ENCODE results near the gene BMP8B. TPM values are rescaled to one million over a fixed set of nuclear protein-coding genes. Genes with fewer than 3 reads are reported as not detected.
A peak's percentile ranks its signal among the peaks of the same experiment; 100 is the strongest.

The BMP8B gene
- polyA plus RNA-seq, 2 donors, result 0.12 to 0.36 TPM

DNA sequence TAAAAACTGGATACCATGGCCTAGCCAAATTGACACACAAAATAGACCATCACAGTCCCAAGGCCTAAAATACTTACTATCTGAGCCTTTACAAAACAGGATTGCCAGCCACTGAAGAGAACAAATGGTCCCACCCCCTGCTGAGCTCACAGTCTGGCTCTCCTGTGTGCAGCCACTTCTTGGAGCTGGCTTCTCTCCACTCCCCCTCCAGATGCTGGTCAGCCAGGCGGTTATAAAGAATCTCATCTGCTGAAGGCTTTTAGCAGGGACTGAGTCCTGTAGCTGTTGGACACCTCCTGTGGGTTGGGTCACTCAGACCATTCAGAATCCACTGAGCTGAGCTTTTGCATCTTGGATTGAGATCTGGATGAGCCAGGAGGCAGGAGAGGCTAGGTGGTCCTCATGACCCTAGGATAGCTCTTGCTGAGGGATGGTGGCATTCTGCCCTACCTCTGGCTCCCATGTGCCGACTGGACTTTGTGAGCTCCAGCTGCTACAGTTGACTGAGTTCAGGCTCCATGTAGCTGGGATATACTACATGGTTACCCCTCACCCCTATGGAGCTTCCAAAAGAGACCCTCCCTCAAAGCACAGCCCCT, 33.7 kb downstream of the BMP8B start:
- Histone ChIP-seq H3K4me1 (ENCODE audit: control insufficient read depth in 2 of 2, insufficient read depth in 2 of 2, low read length in 1 of 2) (peaks cover 0 to 1% of the 10 kb centered on the region in 2 donors), H3K27me3 (ENCODE audit: control insufficient read depth in 1 of 2, insufficient read depth in 2 of 2, low read length in 2 of 2) (no peaks in the 10 kb centered on the region), H3K4me3 (ENCODE audit: low read depth in 1 of 2, low read length in 2 of 2) (no peak overlapping the region), H3K36me3 (ENCODE audit: control insufficient read depth in 2 of 2, insufficient read depth in 2 of 2, low read length in 1 of 2) (peaks cover 29 to 50% of the 10 kb centered on the region in 2 donors), H3K9me3 (ENCODE audit: control insufficient read depth in 2 of 2, insufficient read depth in 1 of 2, low read depth in 1 of 2, low read length in 1 of 2) (no peaks in the 10 kb centered on the region), H3K27ac (ENCODE audit: low read depth in 2 of 2, low read length in 1 of 2) (no peak overlapping the region)
- WGBS, 2 donors, result 76 to 79% methylated on average over 2 of the region's 2 CpGs

- no peaks in the 10 kb centered on the region for H3K4me1 ChIP-seq (ENCODE audit: control insufficient read depth in 2 of 2, insufficient read depth in 2 of 2, low read length in 1 of 2)
- no peaks in the 10 kb centered on the region for H3K9me3 ChIP-seq (ENCODE audit: control insufficient read depth in 2 of 2, insufficient read depth in 1 of 2, low read depth in 1 of 2, low read length in 1 of 2)
- no peak overlapping the region for H3K4me3 ChIP-seq (ENCODE audit: low read depth in 1 of 2, low read length in 2 of 2)
- peaks cover 34 to 48% of the 10 kb centered on the region in 2 donors for H3K36me3 ChIP-seq (ENCODE audit: control insufficient read depth in 2 of 2, insufficient read depth in 2 of 2, low read length in 1 of 2)
- H3K27me3 ChIP-seq (ENCODE audit: control insufficient read depth in 1 of 2, insufficient read depth in 2 of 2, low read length in 2 of 2), result no peaks in the 10 kb centered on the region
- WGBS, 2 donors, result 62 to 63% methylated on average over 2 of the region's 2 CpGs
- no peak overlapping the region for H3K27ac ChIP-seq (ENCODE audit: low read depth in 2 of 2, low read length in 1 of 2)
These were observed 34.6 kb downstream of the BMP8B start for GRCh38 chr1:39754026-39754570.

DNA sequence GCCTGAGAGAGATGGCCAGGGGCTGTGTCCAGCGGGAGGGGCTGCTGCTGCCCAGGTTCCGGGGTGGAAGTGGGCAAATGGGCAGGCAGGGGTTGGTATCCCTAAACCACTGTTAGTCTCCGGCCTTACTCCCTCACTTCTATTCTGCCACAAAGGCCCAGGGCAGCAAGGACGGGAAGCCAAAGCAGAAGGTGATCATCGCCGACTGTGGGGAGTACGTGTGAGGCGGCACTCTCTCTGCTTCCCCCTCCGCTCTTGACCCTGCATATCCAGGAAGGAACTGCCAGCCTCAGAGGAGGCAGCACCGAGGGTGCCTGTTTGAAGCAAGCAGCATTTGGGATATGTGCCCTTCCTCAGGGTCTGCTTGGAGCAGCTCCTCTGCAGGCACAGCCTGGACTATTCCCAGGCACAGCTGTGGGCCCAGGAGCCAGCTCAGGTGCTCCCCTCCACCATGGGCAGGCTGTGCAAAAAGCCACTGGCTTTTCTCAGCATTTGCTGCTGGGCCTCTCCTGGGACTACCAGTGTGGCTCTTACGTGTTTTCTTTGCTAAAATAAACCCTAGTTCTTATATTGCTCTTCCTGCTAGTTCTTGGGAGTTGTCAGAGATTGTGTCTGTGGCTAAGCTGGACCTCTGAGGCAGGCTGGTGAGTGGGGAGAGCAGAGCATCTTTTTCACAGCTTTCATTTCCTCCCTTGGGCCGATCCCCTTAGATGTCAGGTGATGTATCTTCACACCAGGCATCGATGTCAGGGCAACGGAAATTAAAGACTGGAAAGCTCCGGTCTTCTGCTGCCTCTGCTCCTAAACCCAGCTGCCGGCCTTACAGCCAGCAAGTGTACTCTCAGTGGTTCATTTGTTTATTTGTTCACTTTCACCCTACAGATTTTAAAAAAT, 35.3 kb downstream of the BMP8B start:
- no peaks in the 10 kb centered on the region for H3K9me3 ChIP-seq (ENCODE audit: control insufficient read depth in 2 of 2, insufficient read depth in 1 of 2, low read depth in 1 of 2, low read length in 1 of 2)
- H3K36me3 ChIP-seq (ENCODE audit: control insufficient read depth in 2 of 2, insufficient read depth in 2 of 2, low read length in 1 of 2), result peaks cover 36 to 50% of the 10 kb centered on the region in 2 donors
- WGBS, 2 donors, result 84 to 88% methylated on average over 16 of the region's 16 CpGs
- H3K27ac ChIP-seq (ENCODE audit: low read depth in 2 of 2, low read length in 1 of 2), result peak overlapping the region in 1 of 2 donors; percentile 6
- no peaks in the 10 kb centered on the region for H3K27me3 ChIP-seq (ENCODE audit: control insufficient read depth in 1 of 2, insufficient read depth in 2 of 2, low read length in 2 of 2)
- H3K4me3 ChIP-seq (ENCODE audit: low read depth in 1 of 2, low read length in 2 of 2), result no peak overlapping the region
- H3K4me1 ChIP-seq (ENCODE audit: control insufficient read depth in 2 of 2, insufficient read depth in 2 of 2, low read length in 1 of 2), result no peaks in the 10 kb centered on the region

DNA sequence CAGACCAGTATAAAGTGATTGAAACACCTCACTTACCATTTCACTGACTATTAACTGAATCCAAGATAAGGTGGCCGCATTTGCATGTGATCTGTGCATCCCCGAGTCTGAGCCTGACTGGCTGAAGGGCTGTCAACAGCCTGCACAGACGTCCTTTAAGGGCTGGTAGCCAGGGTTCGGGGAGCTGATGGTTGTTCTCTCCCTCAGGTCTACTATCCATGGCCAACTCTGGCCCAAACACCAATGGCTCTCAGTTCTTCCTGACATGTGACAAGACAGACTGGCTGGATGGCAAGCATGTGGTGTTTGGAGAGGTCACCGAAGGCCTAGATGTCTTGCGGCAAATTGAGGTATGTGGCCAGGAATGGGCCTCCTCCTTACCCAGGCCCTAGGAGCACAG, 36.0 kb downstream of the BMP8B start:
- H3K36me3 ChIP-seq (ENCODE audit: control insufficient read depth in 2 of 2, insufficient read depth in 2 of 2, low read length in 1 of 2), result peaks cover 36 to 49% of the 10 kb centered on the region in 2 donors
- H3K4me1 ChIP-seq (ENCODE audit: control insufficient read depth in 2 of 2, insufficient read depth in 2 of 2, low read length in 1 of 2), result no peaks in the 10 kb centered on the region
- no peaks in the 10 kb centered on the region for H3K27me3 ChIP-seq (ENCODE audit: control insufficient read depth in 1 of 2, insufficient read depth in 2 of 2, low read length in 2 of 2)
- H3K4me3 ChIP-seq (ENCODE audit: low read depth in 1 of 2, low read length in 2 of 2), result no peak overlapping the region
- H3K9me3 ChIP-seq (ENCODE audit: control insufficient read depth in 2 of 2, insufficient read depth in 1 of 2, low read depth in 1 of 2, low read length in 1 of 2), result no peaks in the 10 kb centered on the region
- WGBS, 2 donors, result 89 to 92% methylated on average over 6 of the region's 6 CpGs
- no peak overlapping the region for H3K27ac ChIP-seq (ENCODE audit: low read depth in 2 of 2, low read length in 1 of 2)

GRCh38 chr1:39751595-39751994, 37.1 kb downstream of the BMP8B start:
- H3K27ac ChIP-seq (ENCODE audit: low read depth in 2 of 2, low read length in 1 of 2), result no peak overlapping the region
- no peak overlapping the region for H3K4me3 ChIP-seq (ENCODE audit: low read depth in 1 of 2, low read length in 2 of 2)
- no peaks in the 10 kb centered on the region for H3K4me1 ChIP-seq (ENCODE audit: control insufficient read depth in 2 of 2, insufficient read depth in 2 of 2, low read length in 1 of 2)
- H3K27me3 ChIP-seq (ENCODE audit: control insufficient read depth in 1 of 2, insufficient read depth in 2 of 2, low read length in 2 of 2), result no peaks in the 10 kb centered on the region
- no peaks in the 10 kb centered on the region for H3K9me3 ChIP-seq (ENCODE audit: control insufficient read depth in 2 of 2, insufficient read depth in 1 of 2, low read depth in 1 of 2, low read length in 1 of 2)
- H3K36me3 ChIP-seq (ENCODE audit: control insufficient read depth in 2 of 2, insufficient read depth in 2 of 2, low read length in 1 of 2), result peaks cover 36 to 45% of the 10 kb centered on the region in 2 donors
- 97 to 99% methylated on average over 7 of the region's 7 CpGs for WGBS, 2 donors

DNA sequence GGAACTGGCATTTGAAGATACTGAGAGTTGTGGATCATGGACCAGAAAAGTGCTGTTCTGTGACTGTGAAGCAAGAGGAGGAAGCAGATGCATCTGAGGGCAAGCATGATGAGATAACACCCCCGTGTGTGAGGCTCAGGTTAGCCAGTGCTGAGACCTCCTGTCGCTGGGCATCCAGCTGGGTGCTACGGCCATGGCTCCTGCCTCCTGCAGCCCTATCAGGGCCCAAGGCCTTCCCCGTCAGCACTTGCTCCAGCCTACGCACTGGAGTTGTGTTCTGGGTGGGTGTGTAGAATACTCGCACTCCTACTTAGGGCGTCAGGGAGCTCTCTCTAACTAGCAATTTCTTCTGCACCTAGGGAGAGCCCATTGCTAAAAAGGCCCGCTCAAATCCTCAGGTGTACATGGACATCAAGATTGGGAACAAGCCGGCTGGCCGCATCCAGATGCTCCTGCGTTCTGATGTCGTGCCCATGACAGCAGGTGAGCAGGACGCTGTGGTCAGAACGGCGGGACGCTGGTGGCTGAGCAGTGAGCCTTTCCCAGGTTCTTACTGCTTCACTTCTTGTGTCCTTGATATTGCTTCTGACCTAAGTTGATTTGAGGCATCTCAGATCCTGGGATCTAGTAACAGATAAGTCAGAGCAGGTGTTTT, 43.5 kb downstream of the BMP8B start:
- Histone ChIP-seq H3K4me1 (ENCODE audit: control insufficient read depth in 2 of 2, insufficient read depth in 2 of 2, low read length in 1 of 2) (no peaks in the 10 kb centered on the region), H3K27me3 (ENCODE audit: control insufficient read depth in 1 of 2, insufficient read depth in 2 of 2, low read length in 2 of 2) (no peaks in the 10 kb centered on the region), H3K27ac (ENCODE audit: low read depth in 2 of 2, low read length in 1 of 2) (no peak overlapping the region), H3K9me3 (ENCODE audit: control insufficient read depth in 2 of 2, insufficient read depth in 1 of 2, low read depth in 1 of 2, low read length in 1 of 2) (peaks cover 0 to 2% of the 10 kb centered on the region in 2 donors), H3K36me3 (ENCODE audit: control insufficient read depth in 2 of 2, insufficient read depth in 2 of 2, low read length in 1 of 2) (peaks cover 36 to 45% of the 10 kb centered on the region in 2 donors), H3K4me3 (ENCODE audit: low read depth in 1 of 2, low read length in 2 of 2) (no peak overlapping the region)
- 94 to 95% methylated on average over 16 of the region's 16 CpGs for WGBS, 2 donors

GRCh38 chr1:39738622-39739366, 49.9 kb downstream of the BMP8B start, which contains the start of gene PPIE:
Gene PPIE, plus strand, starts transcription at chr1:39738882. Its CDS starts 19 bp downstream, at chr1:39738901.
- Histone ChIP-seq H3K36me3 (ENCODE audit: control insufficient read depth in 2 of 2, insufficient read depth in 2 of 2, low read length in 1 of 2) (peaks cover 10 to 15% of the 10 kb centered on the region in 2 donors), H3K27me3 (ENCODE audit: control insufficient read depth in 1 of 2, insufficient read depth in 2 of 2, low read length in 2 of 2) (no peaks in the 10 kb centered on the region), H3K9me3 (ENCODE audit: control insufficient read depth in 2 of 2, insufficient read depth in 1 of 2, low read depth in 1 of 2, low read length in 1 of 2) (no peaks in the 10 kb centered on the region), H3K4me3 (ENCODE audit: low read depth in 1 of 2, low read length in 2 of 2) (peak within 1 kb of the TSS; percentile 85 to 99), H3K4me1 (ENCODE audit: control insufficient read depth in 2 of 2, insufficient read depth in 2 of 2, low read length in 1 of 2) (peaks cover 6 to 9% of the 10 kb centered on the region in 2 donors), H3K27ac (ENCODE audit: low read depth in 2 of 2, low read length in 1 of 2) (peak within 1 kb of the TSS; percentile 75 to 91)
- 1% methylated on average over 46 to 52 of the region's 52 CpGs for WGBS, 2 donors

DNA sequence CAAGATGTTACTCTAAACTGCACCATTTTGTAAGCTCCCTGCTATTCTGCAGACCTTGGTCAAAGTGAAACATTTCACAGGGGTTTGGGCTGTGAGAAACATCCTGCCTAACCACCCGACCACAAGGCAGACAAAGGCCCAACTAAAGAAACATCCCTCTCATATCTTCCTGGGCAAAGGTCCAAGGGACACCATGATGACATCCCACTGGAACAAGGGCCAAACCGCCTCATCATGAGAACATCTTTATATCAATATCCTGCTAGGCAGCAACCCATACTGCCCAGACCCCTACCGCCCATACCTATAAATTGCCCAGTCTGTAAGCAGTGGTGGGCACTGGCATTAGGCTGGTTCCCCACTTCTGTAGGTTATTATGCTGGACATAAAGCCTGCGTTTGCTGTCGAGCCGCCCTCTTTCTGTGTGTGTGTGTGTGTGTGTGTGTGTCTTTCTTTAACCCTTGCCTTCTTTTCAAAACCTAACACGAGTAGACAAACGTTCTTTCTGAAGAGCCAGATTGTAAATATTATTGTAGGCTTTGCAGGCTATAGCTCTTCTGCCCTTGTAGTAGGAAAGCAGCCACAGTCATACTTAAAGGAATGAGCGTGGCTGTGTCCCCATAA, 51.0 kb downstream of the BMP8B start:
- Histone ChIP-seq H3K4me1 (ENCODE audit: control insufficient read depth in 2 of 2, insufficient read depth in 2 of 2, low read length in 1 of 2) (peaks cover 6 to 9% of the 10 kb centered on the region in 2 donors), H3K36me3 (ENCODE audit: control insufficient read depth in 2 of 2, insufficient read depth in 2 of 2, low read length in 1 of 2) (peaks cover 6 to 12% of the 10 kb centered on the region in 2 donors), H3K9me3 (ENCODE audit: control insufficient read depth in 2 of 2, insufficient read depth in 1 of 2, low read depth in 1 of 2, low read length in 1 of 2) (no peaks in the 10 kb centered on the region), H3K27ac (ENCODE audit: low read depth in 2 of 2, low read length in 1 of 2) (no peak overlapping the region), H3K27me3 (ENCODE audit: control insufficient read depth in 1 of 2, insufficient read depth in 2 of 2, low read length in 2 of 2) (no peaks in the 10 kb centered on the region), H3K4me3 (ENCODE audit: low read depth in 1 of 2, low read length in 2 of 2) (no peak overlapping the region)
- 81 to 83% methylated on average over 9 of the region's 9 CpGs for WGBS, 2 donors
